AG04450 (cell line): Measurements from ENCODE around the gene ARL3. TPM values are rescaled to one million over a fixed set of nuclear protein-coding genes. Genes with fewer than 3 reads are reported as not detected.
A peak's percentile ranks its signal among the peaks of the same experiment; 100 is the strongest.

ENCODE experiments used
- CTCF ChIA-PET: fragments of 300-600, 350-600 bp; formaldehyde crosslinking; extraction: SDS; loops from one replicate; lab custom pipeline; 2022; ENCODE audit warnings: antibody characterized with exemption, inconsistent platforms; lab: Charles Lee
- POLR2A ChIA-PET: fragments of 350-600 bp; formaldehyde crosslinking; extraction: SDS; loops from one replicate; lab custom pipeline; 2021; ENCODE audit warnings: antibody characterized with exemption, inconsistent platforms; lab: Yijun Ruan, JAX
- DNase-seq: peaks from one replicate; pipeline ENCODE4 v3.0.0-alpha.2; 2011; ENCODE audit warnings: low read depth, low spot score
- H3K27ac ChIP-seq: one replicate; pipeline ENCODE4 v1.5.1; 2012; ENCODE audit warnings: low read depth, low read length, control low read depth
- H3K27me3 ChIP-seq: one replicate; pipeline ENCODE4 v1.6.0; 2012; ENCODE audit warnings: low read length; ENCODE audit not compliant: control insufficient read depth, insufficient read depth
- H3K4me3 ChIP-seq: 2 replicates; pipeline ENCODE4 v1.5.1; 2011; ENCODE audit warnings: mild to moderate bottlenecking, low read depth, low read length, control low read depth
- H3K9me3 ChIP-seq: 2 replicates; pipeline ENCODE4 v1.5.1; 2012; ENCODE audit warnings: low read length; ENCODE audit not compliant: control insufficient read depth, insufficient read depth
- CTCF ChIP-seq: IDR thresholded peaks from 2 replicates; pipeline ENCODE4 v1.5.1; 2011; ENCODE audit warnings: low read depth, low read length, control low read depth, inconsistent platforms
- polyA plus RNA-seq: library from polyadenylated mRNA; depleted of rRNA; stranded (reverse); fragments of >200 nt; gene quantifications from 2 replicates; pipeline ENCODE4 v1.2.3, GENCODE V29; 2011

The ARL3 gene
- polyA plus RNA-seq, 1 experiment, result 19.2 TPM

- Histone ChIP-seq H3K4me3 (no peak overlapping the region), H3K9me3 (peaks cover 3% of the 10 kb centered on the region; the same call in 1 of the 2 replicates), H3K27ac (no peak overlapping the region), H3K27me3 (no peaks in the 10 kb centered on the region)
- DNase-seq, result no peak
- ChIA-PET CTCF (interaction anchor here (0.6 to 0.7 kb wide), 2 partner anchors 16 to 770 kb away, joined by 3 to 4 read pairs; no protein-coding TSS in a partner anchor), POLR2A (interaction anchor here (0.7 kb wide), 1 partner anchor 12 kb away, joined by 4 read pairs; no protein-coding TSS in a partner anchor)
- no peak for TF ChIP-seq CTCF
These were observed 1.7 kb upstream of the ARL3 start for GRCh38 chr10:102715880-102716279.

GRCh38 chr10:102714621-102715455 is 641 bp upstream of the ARL3 start, which contains the start of gene SFXN2:
TSS of gene SFXN2 (plus strand) at chr10:102714636. CDS start at chr10:102726637, 12,001 bp downstream.
- peak within 1 kb of the TSS; percentile 93 for H3K4me3 ChIP-seq
- POLR2A ChIA-PET, result interaction anchor here (1.0 to 5.7 kb wide), 9 partner anchors 11 to 140 kb away, joined by 3 to 71 read pairs (median 4); partner anchors contain the start of gene WBP1L
- CTCF ChIA-PET, result interaction anchor here (1.5 to 4.6 kb wide), 3 partner anchors 23 to 40 kb away, joined by 3 to 28 read pairs (median 21); no protein-coding TSS in a partner anchor
- H3K9me3 ChIP-seq, result peaks cover 3% of the 10 kb centered on the region; the same call in 1 of the 2 replicates
- H3K27me3 ChIP-seq, result no peaks in the 10 kb centered on the region
- no peak for TF ChIP-seq CTCF
- no peak for DNase-seq
- peak within 1 kb of the TSS; percentile 70 for H3K27ac ChIP-seq

- no peaks in the 10 kb centered on the region for H3K27me3 ChIP-seq
- CTCF ChIA-PET, result interaction anchor here (0.6 to 4.6 kb wide), 7 partner anchors 22 to 790 kb away, joined by 3 to 28 read pairs (median 5); no protein-coding TSS in a partner anchor
- peak overlapping the region; percentile 70 for H3K27ac ChIP-seq
- POLR2A ChIA-PET, result interaction anchor here (0.7 to 5.7 kb wide), 10 partner anchors 12 to 142 kb away, joined by 3 to 71 read pairs (median 4); partner anchors contain the start of gene WBP1L
- peaks cover 3% of the 10 kb centered on the region; the same call in 1 of the 2 replicates for H3K9me3 ChIP-seq
- DNase-seq, result no peak
- TF ChIP-seq CTCF, result no peak; the same call in 1 of the 2 replicates
- H3K4me3 ChIP-seq, result peak overlapping the region; percentile 93
These were observed 721 bp downstream of the ARL3 start for GRCh38 chr10:102713539-102713813.

- POLR2A ChIA-PET, result interaction anchor here (0.7 to 5.7 kb wide), 9 partner anchors 13 to 163 kb away, joined by 3 to 71 read pairs (median 5); no protein-coding TSS in a partner anchor
- CTCF ChIA-PET, result interaction anchor here (0.7 to 4.6 kb wide), 7 partner anchors 21 to 600 kb away, joined by 3 to 28 read pairs (median 9); no protein-coding TSS in a partner anchor
- H3K9me3 ChIP-seq, result peaks cover 3% of the 10 kb centered on the region; the same call in 1 of the 2 replicates
- H3K4me3 ChIP-seq, result peak overlapping the region; percentile 93
- no peaks in the 10 kb centered on the region for H3K27me3 ChIP-seq
- TF ChIP-seq CTCF, result no peak
- peak overlapping the region; percentile 70 for H3K27ac ChIP-seq
- no peak for DNase-seq
These were observed 1.2 kb downstream of the ARL3 start for GRCh38 chr10:102712843-102713538.
